HG03103 (cell line): ENCODE data around the gene NPM1.
"Not testable (repeated sequence)": the region's sequence is repeated elsewhere in the genome, so short reads cannot be mapped to it uniquely, and the experiment has no call there.

Experiments used
- ATAC-seq: cut with Tn5 transposase; IDR thresholded peaks from one replicate; pipeline ENCODE4 v1.9.1; 2021; ENCODE audit warnings: low read depth; ENCODE audit not compliant: unreplicated experiment

The NPM1 gene

GRCh38 chr5:171384999-171385398 lies 2.6 kb upstream of the NPM1 start:
- ATAC-seq = not testable (repeated sequence)

- ATAC-seq = no peak
Measured at GRCh38 chr5:171386006-171386671, 1.5 kb upstream of the NPM1 start.

- ATAC-seq = no peak
Measured at GRCh38 chr5:171386861-171387344, 746 bp upstream of the NPM1 start.

- ATAC-seq = peak; percentile 27
Measured at GRCh38 chr5:171387970-171388815, 544 bp downstream of the NPM1 start.

GRCh38 chr5:171388816-171389168 lies 1.1 kb downstream of the NPM1 start:
- no peak for ATAC-seq

- no peak for ATAC-seq
Measured at GRCh38 chr5:171390883-171391677, 3.4 kb downstream of the NPM1 start.

GRCh38 chr5:171391996-171392577 lies 4.4 kb downstream of the NPM1 start:
- ATAC-seq = no peak

GRCh38 chr5:171392585-171393159 lies 5.0 kb downstream of the NPM1 start:
- no peak for ATAC-seq

- no peak for ATAC-seq
Measured at GRCh38 chr5:171395042-171395441, 7.4 kb downstream of the NPM1 start.

- not testable (repeated sequence) for ATAC-seq
Measured at GRCh38 chr5:171396583-171396982, 8.9 kb downstream of the NPM1 start.

GRCh38 chr5:171397190-171397589 lies 9.5 kb downstream of the NPM1 start:
- no peak for ATAC-seq

- no peak for ATAC-seq
Measured at GRCh38 chr5:171397599-171397998, 9.9 kb downstream of the NPM1 start.

GRCh38 chr5:171398660-171399059 lies 11.0 kb downstream of the NPM1 start:
- not testable (repeated sequence) for ATAC-seq

- ATAC-seq = no peak
Measured at GRCh38 chr5:171400169-171400568, 12.5 kb downstream of the NPM1 start.

GRCh38 chr5:171401167-171401947 lies 13.7 kb downstream of the NPM1 start:
- no peak for ATAC-seq

- ATAC-seq = not testable (repeated sequence)
Measured at GRCh38 chr5:171402751-171403150, 15.1 kb downstream of the NPM1 start.

- ATAC-seq = no peak
Measured at GRCh38 chr5:171405615-171406014, 18.0 kb downstream of the NPM1 start.

GRCh38 chr5:171407234-171407633 lies 19.6 kb downstream of the NPM1 start:
- ATAC-seq = no peak
